ENCODE data around the gene CSGALNACT2.

CSGALNACT2 gene

DNA sequence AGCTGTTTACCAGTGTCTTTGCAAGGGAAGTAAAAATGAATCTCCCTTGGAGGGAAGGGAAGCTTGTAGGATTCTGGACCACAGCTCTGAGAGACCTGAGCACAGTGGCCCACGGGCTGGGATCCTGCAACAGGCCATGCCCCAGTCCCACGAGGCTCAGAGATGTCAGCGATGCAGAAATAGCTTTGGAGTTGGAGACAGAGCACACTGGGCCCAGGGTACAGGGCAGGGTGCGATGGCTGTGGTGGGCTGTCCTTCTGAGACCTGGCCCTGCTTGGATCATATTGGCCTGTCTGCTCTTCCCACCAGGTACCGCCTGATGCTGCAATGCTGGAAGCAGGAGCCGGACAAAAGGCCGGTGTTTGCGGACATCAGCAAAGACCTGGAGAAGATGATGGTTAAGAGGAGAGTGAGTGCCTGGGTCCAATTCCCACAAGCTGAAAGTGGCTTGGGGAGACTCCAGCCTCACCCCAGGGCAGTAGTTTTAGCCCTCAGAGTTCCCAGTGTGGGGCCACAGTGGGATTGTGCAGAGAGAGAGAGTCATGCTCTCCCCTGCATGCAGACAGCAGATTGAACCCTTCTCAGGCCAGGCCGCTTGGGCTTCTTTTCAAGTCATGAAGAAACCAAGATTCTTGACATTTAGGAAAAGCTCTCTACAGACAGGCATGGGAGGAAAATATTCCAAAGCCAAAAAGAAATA, 13.5 kb upstream of the CSGALNACT2 start:
- Histone ChIP-seq H3K4me1 (no peaks in the 10 kb centered on the region), H3K9me3 (no peaks in the 10 kb centered on the region), H3K27ac (no peak overlapping the region), H3K4me3 (no peak overlapping the region), H3K36me3 (no peaks in the 10 kb centered on the region), H3K27me3 (no peaks in the 10 kb centered on the region)
- DNase-seq: no peak
- intact Hi-C loops (cut with DNase I; ENCODE audit: low total_unique reads): no loop called here
- TF ChIP-seq, protein P1, sequence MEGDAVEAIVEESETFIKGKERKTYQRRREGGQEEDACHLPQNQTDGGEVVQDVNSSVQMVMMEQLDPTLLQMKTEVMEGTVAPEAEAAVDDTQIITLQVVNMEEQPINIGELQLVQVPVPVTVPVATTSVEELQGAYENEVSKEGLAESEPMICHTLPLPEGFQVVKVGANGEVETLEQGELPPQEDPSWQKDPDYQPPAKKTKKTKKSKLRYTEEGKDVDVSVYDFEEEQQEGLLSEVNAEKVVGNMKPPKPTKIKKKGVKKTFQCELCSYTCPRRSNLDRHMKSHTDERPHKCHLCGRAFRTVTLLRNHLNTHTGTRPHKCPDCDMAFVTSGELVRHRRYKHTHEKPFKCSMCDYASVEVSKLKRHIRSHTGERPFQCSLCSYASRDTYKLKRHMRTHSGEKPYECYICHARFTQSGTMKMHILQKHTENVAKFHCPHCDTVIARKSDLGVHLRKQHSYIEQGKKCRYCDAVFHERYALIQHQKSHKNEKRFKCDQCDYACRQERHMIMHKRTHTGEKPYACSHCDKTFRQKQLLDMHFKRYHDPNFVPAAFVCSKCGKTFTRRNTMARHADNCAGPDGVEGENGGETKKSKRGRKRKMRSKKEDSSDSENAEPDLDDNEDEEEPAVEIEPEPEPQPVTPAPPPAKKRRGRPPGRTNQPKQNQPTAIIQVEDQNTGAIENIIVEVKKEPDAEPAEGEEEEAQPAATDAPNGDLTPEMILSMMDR (IDR thresholded peaks at IDR 0.05): no peak

DNA sequence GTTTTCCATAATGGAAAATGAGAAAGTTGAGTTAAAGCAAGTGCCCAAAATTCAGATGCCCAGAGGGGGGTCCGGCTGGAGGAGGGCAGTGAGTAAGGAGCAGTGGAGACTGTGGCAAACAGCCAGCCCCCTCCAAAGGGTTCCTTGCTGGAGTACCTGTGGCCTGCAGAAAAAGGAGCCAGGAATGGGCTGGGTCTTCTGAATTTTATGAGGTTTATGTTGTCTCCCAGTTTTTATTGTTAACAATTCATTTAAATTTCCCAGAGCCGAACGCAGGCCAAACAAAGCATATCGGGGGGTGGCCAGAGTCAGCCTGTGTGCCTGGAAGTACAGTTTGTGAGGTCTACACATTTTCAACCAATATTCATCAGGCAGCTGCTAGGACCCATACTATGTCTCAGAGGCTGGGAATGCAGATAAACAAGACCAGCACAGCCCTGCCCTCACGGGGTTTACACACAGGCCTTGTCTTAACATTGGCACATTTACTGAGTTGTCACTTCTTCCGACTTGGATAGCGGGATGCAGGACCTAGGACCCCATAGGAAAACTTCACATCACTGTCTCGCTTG, 12.9 kb upstream of the CSGALNACT2 start:
- TF ChIP-seq, protein P1 (IDR thresholded peaks at IDR 0.05): no peak
- DNase-seq: no peak
- no peaks in the 10 kb centered on the region for H3K9me3 ChIP-seq
- H3K4me1 ChIP-seq: no peaks in the 10 kb centered on the region
- intact Hi-C loops (cut with DNase I; ENCODE audit: low total_unique reads): no loop called here
- H3K4me3 ChIP-seq: no peak overlapping the region
- no peaks in the 10 kb centered on the region for H3K36me3 ChIP-seq
- no peak overlapping the region for H3K27ac ChIP-seq
- no peaks in the 10 kb centered on the region for H3K27me3 ChIP-seq

- Histone ChIP-seq H3K4me1 (no peaks in the 10 kb centered on the region), H3K9me3 (no peaks in the 10 kb centered on the region), H3K27me3 (no peaks in the 10 kb centered on the region), H3K27ac (no peak overlapping the region), H3K4me3 (no peak overlapping the region), H3K36me3 (peaks cover 0 to 4% (median 0%) of the 10 kb centered on the region in 3 donors)
- intact Hi-C loops (cut with DNase I; ENCODE audit: low total_unique reads): no loop called here
- TF ChIP-seq, protein P1 (IDR thresholded peaks at IDR 0.05): no peak
- no peak for DNase-seq
Measured at GRCh38 chr10:43125881-43126731, 12.1 kb upstream of the CSGALNACT2 start.

DNA sequence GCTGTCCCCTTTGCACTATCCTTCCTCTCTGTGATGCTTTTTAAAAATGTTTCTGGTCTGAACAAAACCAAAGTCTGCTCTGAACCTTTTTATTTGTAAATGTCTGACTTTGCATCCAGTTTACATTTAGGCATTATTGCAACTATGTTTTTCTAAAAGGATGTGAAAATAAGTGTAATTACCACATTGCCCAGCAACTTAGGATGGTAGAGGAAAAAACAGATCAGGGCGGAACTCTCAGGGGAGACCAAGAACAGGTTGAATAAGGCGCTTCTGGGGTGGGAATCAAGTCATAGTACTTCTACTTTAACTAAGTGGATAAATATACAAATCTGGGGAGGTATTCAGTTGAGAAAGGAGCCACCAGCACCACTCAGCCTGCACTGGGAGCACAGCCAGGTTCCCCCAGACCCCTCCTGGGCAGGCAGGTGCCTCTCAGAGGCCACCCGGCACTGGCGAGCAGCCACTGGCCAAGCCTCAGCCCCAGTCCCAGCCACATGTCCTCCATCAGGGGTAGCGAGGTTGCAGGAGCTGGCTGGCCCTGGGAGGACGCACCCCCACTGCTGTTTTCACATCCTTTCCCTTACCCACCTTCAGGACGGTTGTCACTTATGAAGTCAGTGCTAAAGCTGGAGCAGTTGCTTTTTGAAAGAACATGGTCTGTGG, 11.4 kb upstream of the CSGALNACT2 start:
- Histone ChIP-seq H3K4me1 (no peaks in the 10 kb centered on the region), H3K36me3 (peaks cover 0 to 4% (median 0%) of the 10 kb centered on the region in 3 donors), H3K27me3 (no peaks in the 10 kb centered on the region), H3K9me3 (no peaks in the 10 kb centered on the region), H3K27ac (no peak overlapping the region), H3K4me3 (no peak overlapping the region)
- TF ChIP-seq, protein P1 (IDR thresholded peaks at IDR 0.05): no peak
- no peak for DNase-seq
- intact Hi-C loops (cut with DNase I; ENCODE audit: low total_unique reads): no loop called here

GRCh38 chr10:43127442-43127841, 10.8 kb upstream of the CSGALNACT2 start:
- no peak for DNase-seq
- H3K4me3 ChIP-seq: no peak overlapping the region
- intact Hi-C loops (cut with DNase I; ENCODE audit: low total_unique reads): no loop called here
- no peaks in the 10 kb centered on the region for H3K4me1 ChIP-seq
- H3K36me3 ChIP-seq: peaks cover 0 to 4% (median 0%) of the 10 kb centered on the region in 3 donors
- H3K9me3 ChIP-seq: no peaks in the 10 kb centered on the region
- TF ChIP-seq, protein P1 (IDR thresholded peaks at IDR 0.05): no peak
- H3K27ac ChIP-seq: no peak overlapping the region
- no peaks in the 10 kb centered on the region for H3K27me3 ChIP-seq

Data from tibial artery (tissue), 4 donors.